H9 (cell line): ENCODE data around the gene CUEDC1. TPM values are rescaled to one million over a fixed set of nuclear protein-coding genes. Genes with fewer than 3 reads are reported as not detected.

ENCODE experiments used
- DNase-seq: peaks from one replicate; pipeline ENCODE4 v3.0.0-alpha.2; 2017
- H2AFZ ChIP-seq: one replicate; pipeline ENCODE4 v1.6.1; 2013; ENCODE audit warnings: mild to moderate bottlenecking, low read length, control low read depth, moderate library complexity
- H2AK5ac ChIP-seq: 2 replicates; pipeline ENCODE4 v1.6.1; 2013; ENCODE audit warnings: low read length, control low read depth, mixed read lengths; ENCODE audit not compliant: insufficient read length
- H2BK120ac ChIP-seq: one replicate; pipeline ENCODE4 v1.6.1; 2013; ENCODE audit warnings: low read depth, mild to moderate bottlenecking, low read length, control low read depth, inconsistent platforms; ENCODE audit not compliant: poor library complexity, severe bottlenecking
- H2BK12ac ChIP-seq: 2 replicates; pipeline ENCODE4 v1.6.1; 2013; ENCODE audit warnings: low read length, control low read depth, mixed read lengths, low read depth; ENCODE audit not compliant: insufficient read length
- H2BK15ac ChIP-seq: 2 replicates; pipeline ENCODE4 v1.6.1; 2013; ENCODE audit warnings: low read depth, low read length, control low read depth
- H2BK20ac ChIP-seq: one replicate; pipeline ENCODE4 v1.6.1; 2013; ENCODE audit warnings: low read depth, mild to moderate bottlenecking, low read length, control low read depth, inconsistent platforms; ENCODE audit not compliant: poor library complexity, severe bottlenecking
- H2BK5ac ChIP-seq: 2 replicates; pipeline ENCODE4 v1.6.1; 2013; ENCODE audit warnings: low read length, control low read depth, mixed read lengths; ENCODE audit not compliant: insufficient read length
- H3K14ac ChIP-seq: 2 replicates; pipeline ENCODE4 v1.6.1; 2013; ENCODE audit warnings: low read length, control low read depth; ENCODE audit not compliant: insufficient read depth
- H3K18ac ChIP-seq: 2 replicates; pipeline ENCODE4 v1.6.1; 2013; ENCODE audit warnings: low read depth, mild to moderate bottlenecking, mixed read lengths, low read length, control low read depth; ENCODE audit not compliant: insufficient read length
- H3K23ac ChIP-seq: 2 replicates; pipeline ENCODE4 v1.6.1; 2013; ENCODE audit warnings: low read length, control low read depth, mixed read lengths, low read depth; ENCODE audit not compliant: insufficient read length
- H3K23me2 ChIP-seq: 2 replicates; pipeline ENCODE4 v1.6.1; 2013; ENCODE audit warnings: low read depth, mild to moderate bottlenecking, mixed read lengths, low read length, control low read depth; ENCODE audit not compliant: insufficient read length, poor library complexity, severe bottlenecking
- H3K27ac ChIP-seq: 2 replicates; pipeline ENCODE4 v1.5.1; 2013; ENCODE audit warnings: low read length, control low read depth, mixed read lengths, low read depth; ENCODE audit not compliant: insufficient read length
- H3K27me3 ChIP-seq: 2 replicates; pipeline ENCODE4 v1.6.1; 2013; ENCODE audit warnings: low read length, control low read depth, inconsistent platforms; ENCODE audit not compliant: insufficient read depth
- H3K4ac ChIP-seq: 2 replicates; pipeline ENCODE4 v1.6.1; 2013; ENCODE audit warnings: low read depth, mild to moderate bottlenecking, control low read depth, inconsistent platforms, low read length, moderate library complexity
- H3K4me1 ChIP-seq: 2 replicates; pipeline ENCODE4 v1.6.1; 2013; ENCODE audit warnings: low read length, control low read depth, inconsistent platforms; ENCODE audit not compliant: insufficient read depth
- H3K4me2 ChIP-seq: 2 replicates; pipeline ENCODE4 v1.6.1; 2013; ENCODE audit warnings: low read length, control low read depth, mixed read lengths; ENCODE audit not compliant: insufficient read length, insufficient read depth
- H3K56ac ChIP-seq: 2 replicates; pipeline ENCODE4 v1.6.1; 2013; ENCODE audit warnings: low read depth, mild to moderate bottlenecking, mixed read lengths, low read length, control low read depth; ENCODE audit not compliant: insufficient read length
- H3K79me1 ChIP-seq: 2 replicates; pipeline ENCODE4 v1.6.1; 2013; ENCODE audit warnings: low read depth, mild to moderate bottlenecking, moderate library complexity, low read length, control low read depth, inconsistent platforms; ENCODE audit not compliant: insufficient read depth, poor library complexity, severe bottlenecking
- H3K79me2 ChIP-seq: 2 replicates; pipeline ENCODE4 v1.6.1; 2013; ENCODE audit warnings: low read length, control low read depth, inconsistent platforms; ENCODE audit not compliant: insufficient read depth
- H3K9ac ChIP-seq: 2 replicates; pipeline ENCODE4 v1.6.1; 2013; ENCODE audit warnings: low read length, control low read depth, mixed read lengths; ENCODE audit not compliant: insufficient read length; ENCODE audit errors: extremely low read depth
- H3K9me3 ChIP-seq: one replicate; pipeline ENCODE4 v1.6.1; 2013; ENCODE audit warnings: low read depth, low read length, inconsistent platforms; ENCODE audit not compliant: control insufficient read depth
- H3T11ph ChIP-seq: one replicate; pipeline ENCODE4 v1.6.1; 2013; ENCODE audit warnings: mild to moderate bottlenecking, low read length, control low read depth, inconsistent platforms
- H4K20me1 ChIP-seq: one replicate; pipeline ENCODE4 v1.6.1; 2013; ENCODE audit not compliant: control insufficient read depth, insufficient read length, insufficient read depth
- H4K5ac ChIP-seq: 2 replicates; pipeline ENCODE4 v1.6.1; 2013; ENCODE audit warnings: low read depth, mild to moderate bottlenecking, mixed read lengths, low read length, control low read depth; ENCODE audit not compliant: insufficient read length
- H4K8ac ChIP-seq: replicated peaks from 2 replicates; pipeline ENCODE4 v1.6.1; 2013; ENCODE audit warnings: low read length, control low read depth, mixed read lengths, low read depth; ENCODE audit not compliant: insufficient read length
- H4K91ac ChIP-seq: 2 replicates; pipeline ENCODE4 v1.6.1; 2013; ENCODE audit warnings: low read depth, mild to moderate bottlenecking, moderate library complexity, mixed read lengths, low read length, control low read depth; ENCODE audit not compliant: insufficient read length
- H3K27ac Mint-ChIP-seq, 3 experiments: 2 replicates in 2 of 3; 3 replicates in 1 of 3; pipeline ENCODE4 v1.8.0; 2020 to 2021; ENCODE audit warnings: mixed read lengths in 3 of 3, mild to moderate bottlenecking in 1 of 3, moderate library complexity in 1 of 3
- H3K27me3 Mint-ChIP-seq: 2 replicates; pipeline ENCODE4 v1.8.0; 2021; ENCODE audit warnings: low read depth, mild to moderate bottlenecking, moderate library complexity, mixed read lengths
- H3K36me3 Mint-ChIP-seq, 3 experiments: 2 replicates in 2 of 3; 3 replicates in 1 of 3; pipeline ENCODE4 v1.8.0; 2020 to 2021; ENCODE audit warnings: low read depth in 3 of 3, mixed read lengths in 3 of 3; ENCODE audit not compliant: insufficient read depth in 1 of 3
- H3K4me1 Mint-ChIP-seq, 2 experiments: 2 replicates each; pipeline ENCODE4 v1.8.0; 2020; ENCODE audit warnings: mixed read lengths in 2 of 2
- H3K4me3 Mint-ChIP-seq, 2 experiments: 2 replicates in 1 of 2; 3 replicates in 1 of 2; pipeline ENCODE4 v1.8.0; 2020 to 2021; ENCODE audit warnings: mild to moderate bottlenecking in 2 of 2, mixed read lengths in 2 of 2, moderate library complexity in 1 of 2
- H3K9me3 Mint-ChIP-seq, 2 experiments: 2 replicates in 1 of 2; 3 replicates in 1 of 2; pipeline ENCODE4 v1.8.0; 2020; ENCODE audit warnings: mild to moderate bottlenecking in 2 of 2, mixed read lengths in 2 of 2, moderate library complexity in 1 of 2
- CTCF ChIP-seq: fragments of 200-600 bp; sonication (generic); conservative IDR thresholded peaks from 3 replicates; pipeline ENCODE4 v1.8.0; 2021; ENCODE audit warnings: antibody characterized with exemption, mild to moderate bottlenecking
- WGBS: extraction: QIAGEN DNeasy Blood & Tissue Kit; methylation state at CpG from one replicate; pipeline ENCODE4 v1.1.7; 2013; ENCODE audit warnings: missing lambda C conversion rate, low lambda C conversion rate, mixed read lengths; ENCODE audit not compliant: insufficient read length; ENCODE audit errors: extremely low coverage; 5-methylcytosine and 5-hydroxymethylcytosine counted together
- total RNA-seq: library from RNA; stranded (reverse); gene quantifications from 2 replicates; pipeline ENCODE4 v1.2.1, GENCODE V29; 2021

CUEDC1 gene
- total RNA-seq, 1 experiment from 2014 or later = 7.3 TPM

GRCh38 chr17:57853695-57854094, 101.5 kb downstream of the CUEDC1 start:
- H4K91ac ChIP-seq = no peak overlapping the region

More at GRCh38 chr17:57853695-57854094, 101.5 kb downstream of the CUEDC1 start:
- no peaks in the 10 kb centered on the region; a peak in 1 of 5 replicates for H3K9me3 Mint-ChIP-seq
- no peak overlapping the region for H3K27ac Mint-ChIP-seq
- no peak overlapping the region; a peak in 1 of 5 replicates for H3K4me3 Mint-ChIP-seq
- no peak overlapping the region for H3K4ac ChIP-seq
- H4K8ac ChIP-seq = no peak overlapping the region
- H2AK5ac ChIP-seq = no peak overlapping the region
- H3K36me3 Mint-ChIP-seq = peaks cover 3 to 9% (median 5%) of the 10 kb centered on the region in 3 experiments
- H3K56ac ChIP-seq = no peak overlapping the region
- no peak overlapping the region for H3K14ac ChIP-seq
- no peak overlapping the region for H3K4me2 ChIP-seq
- no CpG with 5 or more reads among the region's 8 CpGs for WGBS
- H4K20me1 ChIP-seq = no peaks in the 10 kb centered on the region
- H2BK5ac ChIP-seq = no peak overlapping the region
- no peak overlapping the region for H2AFZ ChIP-seq
- no peaks in the 10 kb centered on the region for H3K9me3 ChIP-seq
- no peak overlapping the region for H3T11ph ChIP-seq
- no peak overlapping the region for H2BK15ac ChIP-seq
- H3K23me2 ChIP-seq = peaks cover 6% of the 10 kb centered on the region
- no peak overlapping the region for H2BK120ac ChIP-seq
- DNase-seq = no peak
- no peak overlapping the region for H3K9ac ChIP-seq
- peaks cover 2% of the 10 kb centered on the region; the same call in 1 of the 2 replicates for H3K4me1 ChIP-seq
- TF ChIP-seq CTCF = no peak
- peaks cover 5% of the 10 kb centered on the region for H3K27me3 Mint-ChIP-seq
- no peak overlapping the region for H4K5ac ChIP-seq
- H2BK20ac ChIP-seq = no peak overlapping the region
- no peak overlapping the region for H3K27ac ChIP-seq
- H3K4me1 Mint-ChIP-seq = peaks cover 35 to 39% of the 10 kb centered on the region in 2 experiments
- H3K18ac ChIP-seq = no peak overlapping the region
- no peaks in the 10 kb centered on the region for H3K27me3 ChIP-seq
- H3K79me1 ChIP-seq = no peaks in the 10 kb centered on the region
- H2BK12ac ChIP-seq = no peak overlapping the region
- no peak overlapping the region for H3K23ac ChIP-seq
- no peaks in the 10 kb centered on the region; the same call in 1 of the 2 replicates for H3K79me2 ChIP-seq
